Frontal cortex (tissue), 4 donors: ENCODE results near the gene PRR16. TPM values are rescaled to one million over a fixed set of nuclear protein-coding genes. Genes with fewer than 3 reads are reported as not detected.
A peak's percentile ranks its signal among the peaks of the same experiment; 100 is the strongest.

Experiments used
- DNase-seq, 2 donors: peaks; one replicate each; pipeline ENCODE4 v3.0.0; 2012; ENCODE audit warnings: low spot score in 2 of 2
- FAIRE-seq: peaks from 2 replicates; lab custom pipeline; 2012; peaks lifted over from hg19 to GRCh38; lab: Jason Lieb, UNC
- total RNA-seq: library from RNA; depleted of rRNA; stranded (reverse); fragments of >200 nt; gene quantifications from one replicate; pipeline ENCODE4 v1.2.3, GENCODE V29; 2014
- donor health status: control.
- donor health status: control.
- donor health status: control.

PRR16 gene
- total RNA-seq, 1 donor from 2014 or later: 1.2 TPM

DNA sequence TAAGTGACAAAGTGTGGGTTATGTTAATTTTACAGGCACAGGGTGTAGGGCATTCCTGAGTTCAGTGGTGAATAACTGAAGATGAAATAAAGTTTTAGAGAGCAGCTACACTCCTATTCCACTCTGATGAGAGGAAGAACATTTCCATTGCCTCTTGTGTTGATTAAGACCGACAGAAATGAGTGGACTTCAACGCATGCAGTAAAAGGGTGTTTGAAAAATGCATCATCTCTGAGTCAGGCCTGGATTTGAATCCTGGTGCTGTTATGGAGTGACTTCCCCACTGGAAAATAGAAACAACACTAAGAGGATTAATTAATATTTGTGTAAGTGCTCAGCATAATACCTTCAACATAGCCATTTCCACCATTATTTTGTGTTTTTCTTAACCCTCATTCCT is 86.3 kb downstream of the PRR16 start:
- DNase-seq (no peak), FAIRE-seq (no peak)

DNA sequence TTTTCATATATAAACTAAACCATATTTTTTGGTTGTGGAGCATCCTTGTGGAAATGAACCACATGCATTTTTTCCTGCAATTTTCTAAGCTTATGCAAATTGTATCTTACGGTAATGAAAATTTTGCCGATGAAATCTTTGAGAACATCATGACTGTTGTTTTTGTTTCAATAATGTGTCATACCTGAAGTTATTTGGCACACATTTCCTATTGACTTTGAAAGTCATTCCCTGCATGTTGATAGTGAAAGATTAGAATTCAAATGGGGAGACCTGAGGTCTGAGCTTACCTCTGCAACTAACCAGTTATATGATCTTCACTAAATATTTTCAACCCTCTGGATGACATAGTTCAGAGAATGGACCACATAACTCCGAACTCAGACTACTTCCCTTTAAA is 88.5 kb downstream of the PRR16 start:
- FAIRE-seq (no peak), DNase-seq (no peak)

DNA sequence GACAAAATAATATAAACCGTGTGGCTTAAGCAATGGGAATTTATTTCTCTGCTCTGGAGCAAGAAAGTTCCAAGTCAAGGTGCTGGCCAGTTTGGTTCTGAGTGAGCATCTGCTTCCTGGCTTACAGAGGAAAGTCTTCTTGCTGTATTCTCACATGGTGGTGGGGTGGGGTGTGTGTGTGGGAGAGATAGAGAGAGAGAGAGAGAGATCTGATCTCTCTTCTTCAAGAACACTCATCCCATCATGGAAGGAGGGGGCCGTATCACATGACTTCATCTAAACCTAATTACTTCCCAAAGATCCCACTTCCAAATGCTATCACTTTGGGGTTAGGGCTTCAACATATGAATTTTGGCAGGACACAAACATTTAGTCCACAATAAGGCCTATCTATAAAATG is 91.2 kb downstream of the PRR16 start:
- DNase-seq: no peak
- FAIRE-seq: no peak

DNA sequence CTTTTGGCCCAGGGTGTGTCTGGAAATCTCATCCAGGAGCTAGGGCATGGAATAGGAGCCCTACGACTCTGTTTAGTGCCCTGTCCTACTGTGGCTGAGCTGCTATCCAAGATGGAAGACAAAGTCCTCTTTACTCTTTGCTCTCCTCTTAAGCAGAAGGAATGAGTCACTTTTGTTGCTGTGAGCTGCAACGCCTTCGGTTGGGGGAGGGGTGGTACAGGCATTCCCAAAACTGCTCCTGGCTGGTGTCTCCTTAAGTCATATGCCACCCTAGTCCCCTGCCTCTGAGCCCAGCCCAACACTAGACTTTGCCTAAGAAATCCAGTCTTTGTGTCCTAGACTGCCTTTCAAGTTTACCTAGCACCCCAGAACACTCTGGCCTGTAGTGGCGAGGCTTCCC is 99.9 kb downstream of the PRR16 start:
- DNase-seq (no peak), FAIRE-seq (no peak)

DNA sequence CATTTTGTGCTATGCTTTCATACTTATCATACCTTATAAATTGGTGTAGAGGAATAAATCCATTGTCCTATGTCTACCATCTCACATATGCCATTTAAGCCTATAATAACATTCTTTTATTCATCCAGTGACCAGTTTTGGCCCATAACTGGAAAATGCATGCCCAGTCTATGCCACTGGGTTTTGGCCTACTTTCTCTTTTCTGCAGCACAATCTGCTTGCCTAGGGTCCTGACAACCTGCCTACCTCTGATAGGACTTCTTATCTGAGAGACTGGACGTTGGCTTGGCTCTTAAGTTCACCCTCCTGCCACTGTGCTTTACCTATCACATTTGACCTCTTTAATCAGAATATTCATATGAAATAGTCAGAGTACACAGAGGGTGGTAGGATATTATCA is 103.0 kb downstream of the PRR16 start:
- no peak for FAIRE-seq

DNA sequence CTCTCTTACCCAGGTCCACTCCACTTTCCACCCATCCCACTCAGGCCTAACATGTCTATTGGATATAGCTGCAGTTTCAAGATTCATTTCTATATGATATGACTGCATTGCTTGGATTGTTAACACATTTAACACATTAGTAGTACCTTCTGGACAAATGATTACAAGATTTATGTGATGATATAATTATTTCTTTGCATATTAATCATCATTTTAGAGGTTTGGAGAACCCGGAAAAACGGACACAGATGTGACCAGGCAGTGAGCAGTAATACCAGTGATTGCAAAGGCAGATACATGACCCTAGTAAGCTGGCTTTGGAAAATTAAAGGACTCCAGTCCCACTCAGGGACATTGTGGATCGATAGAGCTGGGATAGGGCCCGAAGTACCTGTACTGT is 103.8 kb downstream of the PRR16 start:
- FAIRE-seq (no peak), DNase-seq (no peak)

More for the DNA sequence above, 103.0 kb downstream of the PRR16 start:
- DNase-seq: no peak

DNA sequence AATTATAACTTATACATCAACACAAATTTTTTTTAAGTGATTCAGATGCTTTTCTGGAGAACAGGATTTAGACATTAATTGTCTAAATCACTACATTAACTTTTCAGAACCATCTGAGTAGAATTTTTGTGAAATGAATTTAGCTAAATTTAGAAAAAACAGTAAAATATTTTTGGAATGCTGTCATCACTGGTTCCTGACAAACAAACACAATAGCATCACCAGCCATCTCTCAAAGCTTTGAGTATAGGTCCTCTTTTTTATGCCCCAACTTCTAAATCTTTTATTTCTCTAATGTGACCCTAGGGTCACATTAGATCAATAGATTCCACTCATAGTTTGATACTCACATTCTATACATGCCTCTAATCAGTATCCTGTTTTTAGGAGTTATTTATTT is 104.6 kb downstream of the PRR16 start:
- FAIRE-seq (no peak), DNase-seq (no peak)

DNA sequence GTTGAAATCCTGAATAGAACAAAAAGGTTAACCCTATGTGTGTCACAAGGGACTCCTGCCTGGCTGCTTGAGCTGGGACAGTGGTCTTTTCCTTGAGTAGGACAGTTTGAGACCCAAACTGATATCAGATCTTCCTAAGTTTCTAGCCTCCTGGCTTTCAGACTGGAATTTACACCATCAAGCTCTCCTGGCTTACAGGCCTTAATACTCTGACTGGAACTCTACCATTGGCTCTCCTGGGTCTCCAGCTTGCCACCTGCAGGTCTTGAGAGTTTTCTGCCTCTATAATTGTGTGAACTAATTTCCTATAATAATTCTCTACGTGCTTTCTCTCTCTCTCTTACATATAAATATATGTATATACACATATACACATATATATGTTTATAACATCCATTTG is 112.5 kb downstream of the PRR16 start:
- no peak for FAIRE-seq
- no peak for DNase-seq

DNA sequence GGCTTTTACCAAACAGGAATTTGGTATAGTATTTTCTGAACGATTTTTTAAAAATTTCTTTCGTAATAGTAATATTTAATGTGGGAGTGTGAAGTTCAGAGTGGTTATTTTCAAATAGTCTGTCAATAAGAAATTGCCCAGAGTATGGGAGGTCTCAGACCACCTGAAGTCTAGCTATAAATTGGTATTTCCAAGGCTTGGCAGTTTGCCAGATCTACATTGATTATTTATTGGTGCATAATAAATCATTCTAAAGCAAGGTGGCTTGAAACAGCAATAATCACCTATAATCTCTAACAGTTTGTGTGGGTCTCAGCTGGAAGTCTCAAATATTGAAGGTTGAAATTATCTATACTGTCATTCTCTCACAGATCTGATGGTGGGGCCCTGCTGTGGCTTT is 118.5 kb downstream of the PRR16 start:
- no peak for DNase-seq
- FAIRE-seq: no peak

DNA sequence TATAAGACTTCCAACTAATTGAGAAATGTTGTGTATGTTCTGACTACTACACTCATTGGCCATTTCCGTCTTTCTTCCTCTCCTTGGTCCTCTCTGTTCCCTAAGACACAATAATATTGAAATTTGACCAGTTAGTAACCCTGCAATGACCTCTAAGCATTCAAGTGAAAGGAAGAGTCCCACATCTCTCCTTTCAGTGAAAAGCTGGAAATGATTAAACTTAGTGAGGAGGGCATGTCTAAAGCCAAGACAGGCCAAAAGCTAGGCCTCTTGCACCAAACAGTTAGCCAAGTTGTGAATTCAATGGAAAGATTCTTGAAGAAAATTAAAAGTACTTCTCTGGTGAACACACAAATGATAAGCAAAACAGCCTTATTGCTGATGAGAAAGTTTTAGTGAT is 122.5 kb downstream of the PRR16 start:
- FAIRE-seq: no peak
- DNase-seq: no peak

DNA sequence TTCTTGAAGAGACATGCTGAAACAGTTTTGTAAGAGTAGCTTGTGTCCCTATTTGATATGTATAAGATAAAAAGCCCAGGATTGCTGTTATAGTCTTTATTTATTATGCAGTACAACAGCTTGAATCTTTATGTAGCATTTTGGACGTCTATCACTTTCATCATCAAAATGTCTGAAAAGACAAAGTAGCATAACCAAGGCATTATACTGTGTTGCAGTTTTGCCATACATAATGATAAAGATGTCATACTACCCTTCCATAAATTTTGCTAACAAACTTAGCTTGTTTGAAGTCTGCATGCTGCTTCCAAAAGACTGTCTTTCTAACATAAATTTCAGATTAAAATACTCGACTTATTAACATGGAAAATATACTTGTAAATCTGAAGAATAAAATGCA is 127.8 kb downstream of the PRR16 start:
- FAIRE-seq (no peak), DNase-seq (no peak)

DNA sequence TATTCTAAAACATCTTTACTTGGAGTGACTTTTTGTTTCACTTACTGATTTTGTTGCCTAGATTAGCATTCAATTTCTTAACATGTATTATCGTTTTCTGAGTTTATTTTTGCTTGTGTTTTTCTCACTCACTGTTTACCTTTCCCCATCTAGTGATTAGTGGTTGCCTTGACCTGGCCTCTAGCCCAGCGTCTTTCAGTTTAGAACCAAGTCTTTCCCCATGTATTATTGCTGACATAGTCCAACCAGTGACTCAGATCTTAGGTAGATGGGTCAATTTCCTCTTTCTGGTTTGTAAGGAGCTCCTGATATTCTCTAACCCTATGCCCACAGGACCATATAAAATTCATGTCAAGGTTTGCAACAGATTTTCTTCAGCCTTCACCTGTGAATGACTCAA is 135.5 kb downstream of the PRR16 start:
- FAIRE-seq: no peak

DNA sequence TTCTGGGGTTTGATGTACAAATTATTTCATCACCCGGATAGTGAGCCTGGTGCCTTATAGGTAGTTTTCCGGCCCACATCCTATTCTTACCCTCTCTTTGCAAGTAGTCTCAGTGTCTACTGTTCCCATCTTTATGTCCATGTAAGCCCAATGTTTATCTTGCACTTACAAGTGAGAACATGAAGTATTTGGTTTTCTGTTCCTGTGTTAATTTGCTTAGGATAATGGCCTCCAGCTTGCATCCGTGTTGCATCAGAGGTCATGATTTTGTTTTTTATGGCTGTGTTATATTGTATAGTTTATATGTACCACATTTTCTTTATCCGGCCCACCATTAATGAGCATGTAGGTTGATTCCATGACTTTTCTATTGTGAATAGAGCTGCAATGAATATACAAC is 136.5 kb downstream of the PRR16 start:
- FAIRE-seq (no peak), DNase-seq (no peak)

More for the DNA sequence above, 135.5 kb downstream of the PRR16 start:
- DNase-seq: no peak

DNA sequence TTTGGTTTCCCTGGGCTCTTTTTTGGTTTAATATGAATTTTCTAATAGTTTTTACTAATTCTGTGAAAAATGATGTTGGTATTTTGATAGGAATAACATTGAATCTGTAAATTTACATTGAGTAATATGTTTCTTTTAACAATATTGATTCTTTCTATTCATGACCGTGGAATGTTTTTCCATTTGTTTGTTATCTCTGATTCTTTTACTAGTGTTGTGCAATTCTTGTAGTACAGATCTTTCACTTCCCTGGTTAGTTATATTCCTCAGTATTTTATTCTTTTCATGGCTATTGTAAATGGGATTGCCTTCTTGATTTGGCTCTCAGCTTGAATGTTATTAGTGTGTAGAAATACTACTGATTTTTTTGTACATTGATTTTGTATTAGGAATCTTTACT is 137.9 kb downstream of the PRR16 start:
- FAIRE-seq (no peak), DNase-seq (no peak)

DNA sequence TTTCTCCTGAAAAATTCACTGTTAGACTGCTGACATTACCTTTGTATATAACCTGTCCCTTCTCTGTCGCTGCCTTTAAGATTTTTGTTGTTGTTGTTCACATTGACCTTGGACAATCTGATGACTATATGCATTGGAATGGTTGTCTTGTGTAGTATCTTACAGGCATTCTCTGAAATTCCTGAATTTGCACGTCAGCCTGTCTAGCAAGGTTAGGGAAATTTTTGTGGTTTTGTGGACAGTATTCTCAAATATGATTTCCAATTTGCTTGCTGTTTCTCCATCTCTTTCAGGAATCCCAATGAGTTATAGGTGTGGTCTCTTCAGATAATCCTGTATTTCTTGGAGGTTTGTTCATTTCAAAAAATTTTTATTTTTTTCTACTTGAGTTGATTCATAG is 140.8 kb downstream of the PRR16 start:
- FAIRE-seq: no peak
- DNase-seq: no peak

DNA sequence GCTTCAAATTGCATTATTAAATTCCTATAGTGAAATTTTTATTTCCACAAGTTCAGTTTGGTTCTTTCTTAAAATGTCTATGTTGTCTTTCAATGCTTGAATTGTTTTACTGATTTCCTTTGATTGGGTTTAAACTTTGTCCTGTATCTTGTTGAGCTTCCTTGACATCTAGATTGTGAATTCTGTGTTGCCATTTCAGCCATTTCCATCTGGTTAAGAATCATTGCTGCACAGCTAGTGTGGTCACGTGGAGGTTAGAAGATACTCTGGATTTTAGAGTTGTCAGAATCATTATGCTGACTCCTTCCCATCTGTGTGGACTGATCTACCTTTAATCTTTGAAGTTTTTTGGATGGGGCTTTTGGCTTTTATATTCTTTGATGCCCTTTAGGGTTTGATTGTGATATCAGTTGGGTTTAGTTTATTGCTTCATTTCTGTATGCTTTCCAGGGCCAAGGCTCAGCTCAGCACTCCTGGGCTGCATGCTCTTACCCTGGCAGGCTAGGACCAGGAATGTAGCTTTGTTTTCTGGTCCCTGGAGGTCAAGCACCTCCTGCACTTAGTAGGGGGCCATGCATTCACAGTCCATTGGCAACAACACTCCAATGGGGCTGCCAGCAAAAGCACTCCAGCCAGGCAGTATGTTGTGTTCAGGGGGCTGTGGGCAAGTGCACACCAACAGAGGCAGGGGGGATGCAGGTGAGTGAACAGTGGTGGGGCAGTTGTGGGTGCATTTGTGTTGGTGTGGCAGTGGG is 141.4 kb downstream of the PRR16 start:
- FAIRE-seq (no peak), DNase-seq (no peak)

DNA sequence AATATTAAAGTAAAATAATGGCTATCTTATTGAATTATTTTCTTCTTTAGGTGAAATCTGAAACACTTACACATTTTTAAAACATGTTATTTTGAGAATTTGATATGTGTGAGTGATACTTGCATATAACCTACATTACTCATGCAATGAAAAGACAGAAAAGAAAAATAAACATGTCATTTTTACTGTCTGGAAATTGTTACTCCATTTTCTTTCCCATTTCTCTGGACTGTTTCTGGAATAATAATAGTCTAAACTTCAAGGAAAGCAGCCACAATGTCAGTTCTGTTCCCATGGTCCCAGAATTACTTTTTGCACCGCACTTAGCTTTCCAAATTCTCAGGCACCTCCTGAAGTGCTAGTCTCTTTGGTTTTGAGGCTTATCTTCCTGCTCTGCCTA is 145.5 kb downstream of the PRR16 start:
- no peak for DNase-seq
- FAIRE-seq: no peak

DNA sequence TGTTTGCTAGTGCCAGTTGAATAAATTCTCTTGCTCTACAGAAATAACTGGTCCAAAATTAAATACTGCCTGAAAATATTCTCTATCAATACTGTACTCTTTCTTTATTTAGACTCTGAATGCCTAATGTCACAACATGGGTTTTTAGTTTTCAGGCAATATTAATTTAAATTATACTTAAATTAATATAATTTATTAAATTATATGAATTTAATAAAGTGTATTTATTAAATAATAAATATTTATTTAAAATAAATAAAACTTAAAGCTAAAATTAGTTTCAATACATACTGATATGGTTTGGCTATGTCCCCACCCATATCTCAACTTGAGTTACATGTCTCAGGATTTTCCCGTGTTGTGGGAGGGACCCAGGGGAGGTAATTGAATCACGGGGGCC is 146.0 kb downstream of the PRR16 start:
- peak; percentile 50 for FAIRE-seq
- DNase-seq: no peak

DNA sequence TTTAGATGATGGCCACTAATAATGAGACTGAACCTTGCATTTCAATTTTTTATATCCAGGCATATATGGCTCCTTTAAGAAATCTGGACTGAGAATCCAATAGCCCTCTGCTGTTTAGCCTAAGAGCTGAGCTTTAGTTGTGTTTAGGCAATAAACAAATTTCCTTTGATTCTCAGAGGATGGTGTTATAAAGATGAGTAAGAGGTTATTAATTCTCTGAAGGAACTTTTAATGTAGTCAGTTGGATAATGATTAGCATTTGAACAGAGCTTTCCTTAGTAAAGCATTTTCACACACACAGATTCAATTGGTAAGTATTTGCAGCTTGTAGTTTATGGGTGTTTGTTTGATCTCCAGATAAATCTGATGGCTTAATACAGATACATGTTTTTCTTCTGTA is 149.6 kb downstream of the PRR16 start:
- no peak for DNase-seq
- no peak for FAIRE-seq

DNA sequence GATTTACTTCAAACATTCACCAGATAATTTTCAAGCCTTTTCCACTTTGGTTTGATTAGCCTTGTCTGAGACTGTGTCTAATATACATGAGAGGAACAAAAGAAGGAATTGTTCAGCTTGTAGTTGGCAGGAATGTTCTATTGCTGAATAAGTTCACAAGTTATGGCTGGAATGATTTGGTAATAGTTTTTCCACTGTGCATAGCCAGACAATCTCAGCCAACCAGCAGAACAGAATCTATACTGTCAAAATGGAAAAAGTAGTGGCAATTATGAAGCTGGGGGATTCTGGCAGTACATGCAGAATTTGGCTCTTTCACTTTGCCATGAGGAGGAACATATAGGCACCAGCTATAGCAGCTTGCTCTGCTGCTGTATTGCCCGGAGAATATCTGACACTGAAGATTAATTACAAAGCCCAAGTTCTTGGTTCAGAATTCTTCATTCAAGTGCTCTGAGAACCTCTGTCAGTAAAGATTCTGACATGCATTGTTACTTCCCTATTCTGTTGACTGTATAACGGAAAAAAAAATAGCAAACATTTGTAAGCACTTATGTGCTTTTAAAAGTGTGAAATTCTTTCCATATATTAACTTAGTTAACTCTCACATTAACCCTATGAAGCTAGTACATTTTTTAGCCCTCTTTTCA is 150.6 kb downstream of the PRR16 start:
- FAIRE-seq (no peak), DNase-seq (no peak)

DNA sequence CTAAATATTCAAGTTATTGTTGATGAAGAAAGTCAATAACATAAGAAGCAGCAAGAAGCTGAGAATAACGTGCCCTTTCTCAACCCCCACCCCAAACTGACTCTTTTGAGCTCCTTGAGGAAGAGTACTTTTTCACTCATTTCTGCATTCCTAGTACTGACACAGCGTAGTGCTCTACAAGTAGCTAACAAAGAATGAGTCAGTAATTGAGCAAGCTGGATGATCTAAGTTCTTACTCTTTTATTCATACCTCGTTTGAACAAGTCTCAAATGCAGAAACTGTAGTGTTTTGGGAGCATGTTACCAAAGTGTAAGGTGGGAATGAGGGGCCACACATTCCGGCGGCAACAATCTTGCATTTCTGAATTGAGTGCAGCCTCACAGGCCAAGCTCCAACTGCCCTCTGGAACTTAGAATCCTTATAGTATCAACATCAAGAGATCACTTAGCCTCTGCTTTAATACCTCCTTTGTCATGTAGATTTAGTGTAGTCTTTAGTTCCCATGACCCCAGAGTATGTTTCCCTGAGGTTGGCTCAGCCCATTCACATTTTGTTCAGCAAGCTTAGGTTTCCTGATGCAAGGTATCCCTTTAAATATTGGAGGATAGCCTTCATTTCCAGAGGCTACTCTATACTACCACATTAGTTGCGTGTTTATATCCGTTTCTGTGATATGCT is 152.0 kb downstream of the PRR16 start:
- no peak for FAIRE-seq
- DNase-seq: no peak
